HG03025 (cell line): ENCODE results near the gene NEU3.
A peak's percentile ranks its signal among the peaks of the same experiment; 100 is the strongest.
"Not testable (repeated sequence)": the region's sequence is repeated elsewhere in the genome, so short reads cannot be mapped to it uniquely, and the experiment has no call there.

Source experiments
- ATAC-seq: cut with Tn5 transposase; IDR thresholded peaks from one replicate; pipeline ENCODE4 v1.9.1; 2021; ENCODE audit warnings: mild to moderate bottlenecking, moderate library complexity; ENCODE audit not compliant: unreplicated experiment, low FRiP score

Gene NEU3, protein sequence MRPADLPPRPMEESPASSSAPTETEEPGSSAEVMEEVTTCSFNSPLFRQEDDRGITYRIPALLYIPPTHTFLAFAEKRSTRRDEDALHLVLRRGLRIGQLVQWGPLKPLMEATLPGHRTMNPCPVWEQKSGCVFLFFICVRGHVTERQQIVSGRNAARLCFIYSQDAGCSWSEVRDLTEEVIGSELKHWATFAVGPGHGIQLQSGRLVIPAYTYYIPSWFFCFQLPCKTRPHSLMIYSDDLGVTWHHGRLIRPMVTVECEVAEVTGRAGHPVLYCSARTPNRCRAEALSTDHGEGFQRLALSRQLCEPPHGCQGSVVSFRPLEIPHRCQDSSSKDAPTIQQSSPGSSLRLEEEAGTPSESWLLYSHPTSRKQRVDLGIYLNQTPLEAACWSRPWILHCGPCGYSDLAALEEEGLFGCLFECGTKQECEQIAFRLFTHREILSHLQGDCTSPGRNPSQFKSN

DNA sequence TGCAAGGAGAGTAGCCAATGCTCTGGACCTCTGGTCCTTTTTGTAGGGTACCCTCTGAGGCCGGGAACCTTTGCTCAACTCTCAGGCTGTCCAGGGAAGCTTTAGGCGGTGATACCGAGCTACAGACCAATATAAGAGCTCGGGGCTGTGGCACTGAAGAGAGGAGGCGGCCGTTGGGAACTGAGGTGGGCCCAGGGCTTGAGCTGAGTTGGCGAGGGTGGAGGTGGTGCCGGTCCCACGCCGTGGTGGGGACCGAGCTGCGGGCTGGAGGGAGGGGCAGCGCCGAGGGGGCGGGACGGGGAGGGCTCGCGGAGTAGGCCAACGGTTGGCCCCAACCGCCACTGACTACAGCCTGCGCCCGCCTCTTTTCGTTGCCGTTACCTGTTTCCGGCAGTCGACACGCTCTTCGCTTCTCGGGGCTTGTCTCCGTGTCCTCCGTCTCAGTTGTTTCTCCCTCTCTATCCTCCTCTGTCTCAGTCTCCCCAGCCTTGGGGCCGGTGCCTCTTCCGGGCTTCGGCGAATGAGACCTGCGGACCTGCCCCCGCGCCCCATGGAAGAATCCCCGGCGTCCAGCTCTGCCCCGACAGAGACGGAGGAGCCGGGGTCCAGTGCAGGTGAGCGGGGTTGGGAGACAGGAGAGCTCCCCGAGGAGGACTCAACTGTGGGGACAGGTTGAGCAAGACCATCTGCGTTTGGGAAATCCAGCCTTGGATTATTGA is at the start of gene NEU3:
Gene NEU3 (plus strand): TSS at position 393 of the 719 bp plus-strand sequence. CDS start 128 bp downstream, at position 521.
- ATAC-seq, result peak; percentile 79

DNA sequence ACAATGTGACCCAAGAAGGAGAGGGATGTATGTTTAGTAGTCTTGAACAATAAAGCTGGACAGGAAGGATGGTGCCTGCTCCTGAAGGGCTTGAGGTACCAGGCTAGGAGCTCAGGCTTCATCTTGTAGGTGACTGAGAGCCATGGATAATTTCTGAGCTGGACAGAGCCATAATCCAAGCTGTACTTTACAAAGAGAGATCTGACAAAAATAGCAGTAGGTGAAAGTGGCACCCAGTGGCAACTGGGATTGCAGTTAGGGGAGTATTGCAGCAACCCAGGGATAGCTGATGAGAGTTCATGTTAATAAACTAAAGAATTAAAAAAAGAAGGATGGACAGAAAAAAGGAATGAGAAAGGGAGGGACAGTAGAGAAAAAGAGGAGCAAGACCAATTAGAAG is 47.2 kb upstream of the NEU3 start:
- no peak for ATAC-seq

DNA sequence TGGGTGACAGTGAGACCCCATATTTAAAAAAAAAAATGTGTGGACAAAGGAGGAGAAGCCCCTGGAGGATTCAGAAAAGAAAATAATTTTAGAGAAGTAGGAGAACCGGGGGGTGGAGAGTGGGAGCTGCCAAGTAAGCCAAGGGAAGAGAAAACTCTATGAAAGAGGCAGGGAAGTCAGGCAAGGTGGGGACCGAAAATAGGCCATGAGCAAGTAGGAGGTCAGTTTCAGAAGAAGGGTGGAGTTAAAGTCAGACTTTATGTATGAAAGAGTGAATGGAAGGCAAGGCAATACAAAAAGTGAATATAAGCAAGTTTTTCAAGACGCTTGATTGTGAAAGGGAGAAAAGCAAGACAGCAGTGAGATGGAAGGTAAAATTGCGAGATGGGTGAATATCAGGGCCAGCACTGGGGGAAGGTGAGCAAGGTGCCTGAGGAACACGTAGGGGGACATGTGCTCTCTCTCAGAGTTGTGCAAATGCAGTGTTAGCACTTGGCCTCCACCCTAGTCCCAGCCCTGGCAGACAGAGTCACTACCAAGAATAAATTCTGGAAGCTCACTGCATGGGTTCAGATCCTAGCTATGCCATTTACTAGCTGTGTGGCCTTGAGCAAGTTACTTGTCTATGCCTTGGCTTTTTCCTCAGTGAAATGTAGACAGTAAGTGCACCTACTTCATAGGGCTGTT is 46.5 kb upstream of the NEU3 start:
- no peak for ATAC-seq

DNA sequence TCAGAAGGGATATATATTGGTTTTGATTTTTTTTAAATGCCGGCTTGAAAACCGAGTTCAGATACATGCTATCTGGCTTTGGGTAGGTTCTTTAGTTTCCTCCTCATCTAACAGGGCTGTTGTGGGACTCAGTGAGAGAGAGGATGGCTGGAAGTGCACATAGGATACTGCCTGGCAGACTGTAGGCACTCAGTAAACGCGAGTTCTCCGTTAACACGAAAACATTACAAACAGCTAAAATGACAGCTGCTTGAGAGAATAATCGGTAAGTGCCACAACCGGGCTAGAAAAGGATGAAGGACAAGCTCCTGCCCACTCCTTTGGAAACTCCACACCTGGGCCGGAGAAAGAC is 40.2 kb upstream of the NEU3 start:
- peak; percentile 4 for ATAC-seq

DNA sequence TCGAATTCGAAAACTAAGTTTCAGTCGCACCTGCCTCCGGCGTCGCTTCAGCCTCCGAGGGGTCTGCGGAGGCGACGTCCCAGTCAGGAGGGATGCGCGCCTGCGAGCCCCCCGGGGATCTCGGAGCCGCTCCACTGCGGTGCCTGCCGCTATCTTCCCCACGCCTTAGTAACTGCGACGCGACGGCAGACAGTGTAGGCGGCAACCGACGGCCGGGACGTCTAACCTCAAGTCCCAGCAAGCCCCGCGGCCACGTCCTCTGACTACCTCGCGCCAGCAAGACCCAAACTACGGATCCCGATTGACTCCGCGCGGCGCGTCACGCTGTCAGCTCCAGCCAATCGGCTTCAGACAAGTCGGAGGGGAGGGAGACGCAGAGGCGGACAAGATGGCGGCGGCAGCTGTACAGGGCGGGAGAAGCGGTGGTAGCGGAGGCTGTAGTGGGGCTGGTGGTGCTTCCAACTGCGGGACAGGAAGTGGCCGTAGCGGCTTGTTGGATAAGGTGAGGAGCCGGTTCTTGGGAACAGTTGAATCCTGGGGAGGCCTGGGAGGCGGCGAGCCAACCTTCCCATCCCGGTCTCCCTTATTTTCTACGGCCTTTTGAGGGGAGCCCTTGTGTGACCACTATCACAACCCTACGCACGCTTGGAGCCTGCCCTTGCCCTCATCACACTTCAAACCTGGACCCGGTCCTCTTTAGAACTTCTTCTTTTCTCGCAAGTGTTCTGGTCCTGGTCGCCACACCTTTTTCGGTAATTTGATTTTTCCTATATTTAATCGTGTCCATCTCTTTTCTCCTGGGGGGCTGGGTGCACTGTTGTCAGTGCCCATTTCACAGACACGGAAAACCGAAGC is 39.6 kb upstream of the NEU3 start, which contains the start of the genes SPCS2 and XRRA1:
Gene SPCS2 (plus strand): TSS at position 369 of the 855 bp plus-strand sequence. CDS start 20 bp downstream, at position 389.
Gene XRRA1 (minus strand): TSS at position 194 of the 855 bp plus-strand sequence. CDS start 8,213 bp downstream, outside the sequence.
- ATAC-seq, result peak; percentile 85

DNA sequence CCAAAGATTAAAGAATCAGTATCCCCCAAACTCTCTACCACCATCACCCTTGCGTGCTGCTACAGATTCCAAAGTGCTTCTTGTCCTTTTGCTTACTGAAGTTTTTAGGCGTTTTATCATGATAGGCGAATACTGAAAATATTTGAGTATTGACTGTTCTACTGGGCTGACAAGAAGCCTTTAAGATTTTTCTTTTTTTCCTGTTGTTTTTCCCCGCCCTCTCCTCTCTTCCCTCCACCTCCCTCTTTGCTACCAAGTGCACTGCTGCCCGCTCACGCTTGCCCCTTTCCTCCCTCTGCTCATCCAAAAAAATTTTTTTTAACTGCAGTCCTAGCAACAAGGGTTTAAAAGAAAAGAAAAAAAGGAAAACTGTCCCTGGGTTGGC is 39.0 kb upstream of the NEU3 start:
- no peak for ATAC-seq

DNA sequence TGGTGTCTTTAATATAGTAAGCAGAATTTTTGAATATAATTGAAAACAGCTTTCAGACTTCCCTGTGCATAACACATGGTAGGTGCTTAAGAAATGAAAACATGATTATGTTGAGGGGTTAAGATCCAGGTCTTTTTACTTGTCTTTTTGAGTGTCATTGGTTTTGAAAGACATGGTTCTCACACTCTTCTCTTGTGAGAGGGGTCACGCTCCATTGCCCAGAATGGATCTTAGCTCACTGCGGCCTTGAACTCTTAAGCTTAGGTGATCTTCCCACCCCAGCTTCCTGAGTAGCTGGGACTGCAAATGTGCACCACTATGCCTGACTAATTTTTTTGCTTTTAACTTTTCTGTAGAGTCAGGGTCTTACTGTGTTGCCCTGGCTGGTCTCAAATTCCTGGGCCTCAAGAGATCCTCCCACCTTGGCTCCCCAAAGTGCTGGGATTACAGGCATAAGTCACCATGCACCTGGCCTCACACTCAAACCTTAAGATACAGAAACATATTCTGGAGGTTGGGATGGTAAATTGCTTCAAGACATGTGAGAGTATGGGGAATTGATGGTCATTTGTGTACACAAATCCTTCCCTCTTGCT is 38.3 kb upstream of the NEU3 start:
- no peak for ATAC-seq

DNA sequence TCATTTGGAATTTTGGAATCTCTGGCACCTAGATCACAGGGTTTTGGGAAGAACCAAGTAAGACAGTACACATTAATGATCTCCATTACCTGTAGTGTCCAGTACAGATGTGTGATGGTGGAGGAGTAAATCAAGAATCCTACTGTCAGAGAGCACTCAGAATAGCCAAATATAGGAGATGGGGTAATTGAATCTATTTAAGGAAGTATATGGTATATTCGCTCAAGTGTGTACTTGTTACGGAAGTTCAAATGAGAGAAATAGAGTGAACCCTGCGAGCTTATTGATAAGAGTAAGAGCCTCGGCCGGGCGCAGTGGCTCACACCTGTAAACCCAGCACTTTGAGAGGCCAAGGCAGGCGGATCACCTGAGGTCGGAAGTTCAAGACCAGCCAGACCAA is 37.5 kb upstream of the NEU3 start:
- no peak for ATAC-seq

DNA sequence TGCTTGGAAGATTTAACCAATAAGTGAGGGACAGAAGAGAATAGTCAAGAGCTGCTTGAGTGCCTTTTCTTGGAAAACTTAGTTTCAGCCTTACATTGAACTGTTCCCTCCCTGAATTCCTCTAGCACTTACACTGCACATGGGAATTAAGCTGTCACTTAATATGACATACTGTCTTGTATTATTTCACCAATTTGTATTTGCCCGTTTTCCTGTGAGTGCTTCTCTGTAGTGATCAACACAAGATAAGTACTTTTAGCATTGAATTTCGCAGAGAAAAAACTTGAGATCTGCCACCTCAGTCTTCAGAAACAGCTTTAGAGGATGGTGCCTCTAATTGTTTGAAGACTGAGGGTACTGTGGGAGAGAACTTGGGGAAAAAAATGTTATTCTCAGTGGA is 36.0 kb upstream of the NEU3 start:
- no peak for ATAC-seq

DNA sequence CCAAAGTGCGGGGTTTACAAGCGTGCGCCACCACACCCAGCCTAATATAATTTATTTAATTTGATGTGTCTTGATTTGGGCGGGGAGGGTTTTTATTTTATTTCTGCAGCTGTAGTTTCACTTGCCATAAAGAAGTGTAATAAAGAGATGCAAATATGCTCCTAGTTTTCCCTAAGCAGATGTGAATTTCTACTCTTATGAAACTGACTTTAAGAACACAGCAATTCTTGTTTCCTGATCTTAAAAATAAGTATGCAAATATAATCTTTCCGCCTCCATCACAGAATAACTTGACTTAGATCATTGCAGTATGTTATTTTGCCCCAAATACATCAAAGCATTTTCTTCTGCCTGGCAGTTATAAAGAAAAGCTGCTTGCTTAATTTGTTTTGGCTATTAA is 35.3 kb upstream of the NEU3 start:
- no peak for ATAC-seq

DNA sequence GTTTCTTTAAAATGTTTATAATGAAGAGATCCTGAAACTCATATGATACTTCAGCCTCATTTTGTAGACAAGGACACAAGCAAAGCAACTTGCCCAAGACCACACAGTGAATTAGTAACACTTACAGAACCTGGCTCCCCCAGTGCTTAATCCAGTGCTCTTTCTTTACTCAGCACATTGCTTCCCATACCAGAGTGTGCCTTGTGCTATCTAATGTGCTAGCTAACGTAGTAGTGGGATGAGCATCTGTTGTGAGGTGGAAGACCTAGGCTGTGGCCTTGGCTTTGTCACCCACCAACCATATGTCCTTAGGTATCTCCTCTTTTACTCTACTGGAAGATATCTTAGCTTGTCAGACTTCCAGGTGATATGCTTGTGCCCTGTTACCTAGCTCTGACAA is 34.5 kb upstream of the NEU3 start:
- ATAC-seq, result no peak

DNA sequence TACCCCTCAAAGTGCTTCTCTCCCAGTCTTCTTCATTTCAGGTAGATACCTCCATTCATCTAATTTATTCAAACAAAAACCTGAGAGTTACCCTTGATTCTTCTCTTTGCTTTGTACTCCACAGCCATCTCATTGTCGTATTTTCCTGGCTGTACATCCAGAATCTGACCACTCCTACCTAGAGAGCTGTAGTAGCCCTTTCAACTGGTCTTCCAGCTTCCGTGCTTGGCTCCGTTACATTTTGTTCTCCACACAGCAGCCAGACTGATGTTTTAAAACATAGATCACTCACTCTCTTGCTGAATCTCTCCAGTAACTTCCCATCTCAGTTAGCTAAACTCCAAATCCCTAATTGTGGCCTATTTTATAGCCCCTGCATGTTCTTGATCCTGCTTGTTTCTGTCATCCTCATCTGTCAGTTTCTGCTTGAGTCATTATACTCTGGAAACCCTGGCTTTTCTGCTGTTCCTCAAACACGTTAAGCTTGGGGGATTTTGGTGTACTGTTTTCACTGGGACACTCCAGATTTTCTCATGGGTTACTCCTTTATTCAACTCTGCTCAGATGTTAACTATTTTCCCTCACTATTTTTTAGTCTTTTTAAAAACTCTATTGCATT is 32.2 kb upstream of the NEU3 start:
- no peak for ATAC-seq

DNA sequence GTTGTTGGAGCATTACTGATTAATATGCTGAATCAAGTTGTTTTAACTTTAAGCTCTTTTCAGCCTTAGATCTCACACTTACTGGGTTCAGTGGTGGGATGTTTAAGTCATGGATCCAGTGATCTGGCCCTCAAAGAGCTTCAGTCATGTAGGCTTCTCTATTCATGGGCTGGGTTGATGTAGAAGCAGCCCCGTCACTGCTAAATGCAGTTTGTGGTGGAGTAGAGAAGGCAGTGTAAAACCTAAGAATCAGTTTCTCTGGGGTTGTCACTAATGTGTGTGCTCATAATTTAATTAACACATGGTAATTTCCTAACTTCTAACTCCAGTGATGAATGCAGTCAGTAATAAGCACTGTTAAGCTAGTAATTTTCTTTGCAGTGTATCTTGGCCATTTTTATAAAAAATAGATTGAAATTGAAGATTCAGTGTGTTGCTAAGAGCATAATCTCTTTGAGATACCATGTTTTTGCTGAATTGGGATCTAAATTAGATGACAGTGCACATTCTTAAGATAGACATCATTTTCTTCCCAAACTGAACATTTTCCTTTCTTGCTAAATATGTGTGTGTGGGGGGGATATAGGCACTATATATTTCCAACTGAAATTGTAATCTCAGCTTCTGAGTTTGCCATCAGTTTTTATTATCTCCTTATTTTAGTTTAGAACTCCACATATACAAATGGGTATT is 30.6 kb upstream of the NEU3 start:
- ATAC-seq, result no peak

DNA sequence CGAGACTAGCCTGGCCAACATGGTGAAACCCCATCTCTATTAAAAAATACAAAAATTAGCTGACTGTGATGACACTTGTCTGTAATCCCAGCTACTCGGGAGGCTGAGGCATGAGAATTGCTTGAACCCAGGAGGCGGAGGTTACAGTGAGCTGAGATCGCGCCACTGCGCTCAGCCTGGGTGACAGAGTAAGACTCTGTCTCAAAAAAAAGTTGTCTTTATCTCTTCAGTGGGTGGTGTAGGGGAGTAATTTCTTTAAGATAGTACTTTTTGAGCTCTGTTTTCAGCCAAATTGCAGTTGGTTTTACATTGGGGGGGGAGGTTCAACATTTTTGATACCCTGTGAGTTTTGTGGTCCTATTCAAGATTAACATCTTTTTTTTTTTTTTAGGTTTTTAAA is 28.6 kb upstream of the NEU3 start:
- ATAC-seq, result not testable (repeated sequence)

DNA sequence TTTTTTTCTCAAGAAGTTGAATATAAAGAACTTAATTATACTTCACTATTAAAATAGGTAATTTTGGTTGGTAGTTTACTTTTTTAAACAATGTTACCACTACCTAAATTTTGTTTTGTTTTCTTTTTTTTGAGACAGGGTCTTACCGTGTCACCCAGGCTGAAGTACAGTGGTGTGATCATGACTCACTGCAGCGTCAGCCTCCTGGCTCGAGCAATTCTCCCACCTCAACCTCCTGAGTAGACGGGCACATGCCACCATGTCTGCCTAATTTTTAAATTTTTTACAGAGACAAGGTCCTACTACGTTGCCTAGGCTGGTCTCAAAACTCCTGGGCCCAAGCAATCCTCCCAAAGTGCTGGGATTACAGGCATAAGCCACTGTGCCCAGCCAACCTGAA is 22.1 kb upstream of the NEU3 start:
- ATAC-seq, result no peak

DNA sequence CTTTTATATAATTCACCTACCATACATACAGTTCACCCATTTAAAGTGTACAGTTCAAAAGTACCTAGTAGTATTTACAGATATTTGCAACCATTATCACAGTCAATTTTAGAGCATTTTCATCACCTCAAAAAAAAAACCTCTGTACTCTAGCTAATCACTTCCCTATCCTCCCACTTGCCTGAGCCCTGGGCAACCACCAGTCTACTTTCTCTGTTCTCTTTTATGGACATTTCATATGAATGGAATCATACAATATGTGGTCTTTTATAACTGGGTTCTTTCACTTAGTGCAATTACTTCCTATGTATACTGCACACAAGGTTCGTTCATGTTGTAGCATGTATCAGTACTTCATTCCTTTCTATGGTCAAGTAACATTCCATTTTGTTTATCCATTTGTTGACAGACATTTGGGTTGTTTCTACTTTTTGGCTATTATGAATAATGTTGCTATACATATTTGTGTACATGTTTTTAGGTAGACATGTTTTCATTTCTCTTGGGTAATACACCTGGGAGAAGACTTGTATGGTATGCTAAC is 17.8 kb upstream of the NEU3 start:
- ATAC-seq, result no peak

DNA sequence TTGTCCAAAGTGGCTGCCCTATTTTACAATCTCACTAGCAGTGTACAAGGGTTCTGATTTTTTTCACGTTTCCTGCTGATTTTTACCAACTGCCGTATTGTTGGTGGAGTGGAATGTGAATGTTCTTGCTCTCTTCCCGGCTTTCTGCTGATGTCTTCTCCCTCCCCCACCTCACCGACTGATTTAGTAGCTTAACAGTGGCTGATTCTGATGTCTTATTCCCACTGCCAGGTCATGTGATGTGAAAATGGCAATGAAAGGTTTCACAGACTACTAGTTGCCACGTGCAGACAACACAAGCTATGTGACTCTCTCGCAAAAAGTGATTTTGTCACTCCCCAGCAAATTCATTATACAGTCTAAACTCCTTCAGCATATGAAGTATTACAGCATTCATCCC is 17.3 kb upstream of the NEU3 start:
- ATAC-seq, result no peak

DNA sequence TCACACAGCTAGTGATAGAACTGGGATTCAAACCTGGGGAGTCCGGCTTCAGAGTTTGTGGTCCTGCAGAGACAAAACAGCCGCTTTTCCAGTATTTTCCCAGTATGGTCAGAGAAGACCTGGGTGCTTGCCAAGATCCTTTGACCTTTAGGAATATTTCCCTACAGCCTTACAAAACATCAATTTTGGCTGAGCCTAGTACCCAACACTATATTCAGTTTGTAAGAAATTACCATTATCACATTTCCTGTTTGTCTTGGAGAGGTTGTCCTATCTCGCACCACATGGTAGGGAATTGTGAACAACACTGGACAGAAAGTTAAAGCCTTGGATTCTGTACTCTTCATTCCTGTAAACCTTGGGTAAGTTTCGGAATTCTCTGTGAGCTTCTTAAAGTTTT is 10.7 kb upstream of the NEU3 start:
- no peak for ATAC-seq

DNA sequence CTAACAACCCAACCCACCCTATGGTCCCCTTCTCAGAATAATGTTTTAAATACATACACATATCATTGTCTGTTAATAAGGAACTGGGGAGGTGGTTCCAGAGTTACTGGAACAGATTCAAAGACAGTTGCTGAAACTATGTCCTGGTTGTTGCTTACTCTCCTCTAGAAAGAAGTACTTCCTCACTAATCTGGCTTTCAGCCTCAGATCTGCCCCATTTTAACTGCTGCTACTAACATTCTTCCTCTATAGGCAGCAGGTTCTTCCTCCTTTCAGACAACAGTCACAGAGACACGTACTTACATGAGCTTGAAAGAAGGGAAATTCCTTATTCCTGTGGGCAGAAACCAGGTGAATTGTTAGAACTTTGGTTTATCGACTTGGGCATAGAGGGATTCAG is 8.1 kb upstream of the NEU3 start:
- no peak for ATAC-seq
